K562 (cell line): Measurements from ENCODE around the gene CD4. TPM values are rescaled to one million over a fixed set of nuclear protein-coding genes. Genes with fewer than 3 reads are reported as not detected.
A peak's percentile ranks its signal among the peaks of the same experiment; 100 is the strongest.

Experiments
- ATAC-seq: fragments of 200-7000 bp; cut with Tn5 transposase; 3 replicates; pipeline ENCODE4 v1.9.1; 2020; ENCODE audit warnings: moderate library complexity
- BruUV-seq: library from RNA; stranded (reverse); fragments of 400-500 nt; replicated peaks from 2 replicates; lab custom pipeline; 2021; lab: Mats Ljungman, UMichigan
- CTCF ChIA-PET: fragments of 300-600 bp; formaldehyde crosslinking; extraction: SDS; loops from one replicate; lab custom pipeline; 2021; ENCODE audit warnings: low intra/inter-chr PET ratio; lab: Yijun Ruan, JAX
- POLR2A ChIA-PET: fragments of 300-600, 350-650 bp; sonication (Branson Sonifier 250); formaldehyde crosslinking; extraction: SDS; loops from one replicate; lab custom pipeline; 2021; ENCODE audit warnings: antibody characterized with exemption, inconsistent platforms; lab: Yijun Ruan, JAX
- DNase-seq, 4 experiments: peaks; one replicate each; pipeline versions ENCODE4 v3.0.0 to v3.0.0-alpha.2; 2011 to 2018; ENCODE audit warnings: low spot score in 3 of 4, mixed read lengths in 3 of 4; ENCODE audit errors: extremely low read depth in 1 of 4
- FAIRE-seq: peaks from 2 replicates; lab custom pipeline; 2011; peaks lifted over from hg19 to GRCh38; lab: Jason Lieb, UNC
- H2AFZ ChIP-seq: 2 replicates; pipeline ENCODE4 v1.6.0; 2011; ENCODE audit warnings: low read depth, low read length, control low read depth, inconsistent platforms
- H3K27ac ChIP-seq: fragments of 200-600 bp; 3 replicates; pipeline ENCODE4 v1.8.0; 2011; ENCODE audit warnings: low read depth, mild to moderate bottlenecking, control low read depth, inconsistent platforms, low read length, moderate library complexity, mixed read lengths; ENCODE audit errors: extremely low read depth
- H3K27me3 ChIP-seq, 2 experiments: fragments of 300-600 bp in 1 of 2; 2 replicates in 1 of 2; 3 replicates in 1 of 2; pipeline versions ENCODE4 v1.6.0 to v1.8.0; 2011; ENCODE audit warnings: inconsistent platforms in 2 of 2, low read length in 2 of 2, mild to moderate bottlenecking in 1 of 2, mixed read lengths in 1 of 2, moderate library complexity in 1 of 2; ENCODE audit not compliant: control insufficient read depth in 2 of 2, insufficient read depth in 2 of 2
- H3K36me3 ChIP-seq: fragments of 300-600 bp; 3 replicates; pipeline ENCODE4 v1.8.0; 2011; ENCODE audit warnings: mild to moderate bottlenecking, low read length, inconsistent platforms; ENCODE audit not compliant: control insufficient read depth, insufficient read depth
- H3K4me1 ChIP-seq, 2 experiments: fragments of 200-600 bp in 1 of 2; replicated peaks in 1 of 2; 2 replicates in 1 of 2; 3 replicates in 1 of 2; pipeline versions ENCODE4 v1.5.1 to v1.8.0; 2011; ENCODE audit warnings: inconsistent platforms in 2 of 2, low read length in 2 of 2, mild to moderate bottlenecking in 1 of 2, mixed read lengths in 1 of 2, moderate library complexity in 1 of 2; ENCODE audit not compliant: control insufficient read depth in 2 of 2, insufficient read depth in 2 of 2
- H3K4me2 ChIP-seq: 2 replicates; pipeline ENCODE4 v1.6.1; 2011; ENCODE audit warnings: low read length, control low read depth, inconsistent platforms, mixed read lengths; ENCODE audit not compliant: insufficient read depth
- H3K4me3 ChIP-seq: fragments of 200-600 bp; sonication (generic), shearing (Covaris generic); 2 replicates; pipeline ENCODE4 v1.5.1; 2016; ENCODE audit warnings: control low read depth, inconsistent platforms
- H3K79me2 ChIP-seq: fragments of 200-600 bp; 3 replicates; pipeline ENCODE4 v1.8.0; 2011; ENCODE audit warnings: low read length, inconsistent platforms; ENCODE audit not compliant: control insufficient read depth, insufficient read depth
- H3K9ac ChIP-seq, 2 experiments: 2 replicates each; pipeline versions ENCODE4 v1.6.0 to v1.6.1; 2011; ENCODE audit warnings: low read depth in 2 of 2, low read length in 2 of 2, control low read depth in 1 of 2, inconsistent platforms in 1 of 2, mild to moderate bottlenecking in 1 of 2, mixed read lengths in 1 of 2; ENCODE audit not compliant: insufficient read depth in 1 of 2
- H3K9me1 ChIP-seq: one replicate; pipeline ENCODE4 v1.6.0; 2011; ENCODE audit warnings: inconsistent platforms, mild to moderate bottlenecking, low read length, moderate library complexity; ENCODE audit not compliant: control insufficient read depth, insufficient read depth
- H3K9me3 ChIP-seq: replicated peaks from 2 replicates; pipeline ENCODE4 v1.5.1; 2011; ENCODE audit warnings: low read depth, low read length, inconsistent platforms; ENCODE audit not compliant: control insufficient read depth, insufficient read depth
- H4K20me1 ChIP-seq: replicated peaks from 2 replicates; pipeline ENCODE4 v1.6.1; 2011; ENCODE audit warnings: low read length, inconsistent platforms, mixed read lengths; ENCODE audit not compliant: control insufficient read depth, insufficient read depth
- C11orf30 ChIP-seq: fragments of 450-650 bp; IDR thresholded peaks from 2 replicates; pipeline ENCODE4 v1.6.1; 2016; ENCODE audit warnings: low read depth, mild to moderate bottlenecking
- MAFF ChIP-seq: IDR thresholded peaks from 2 replicates; pipeline ENCODE4 v1.6.1; 2012; ENCODE audit warnings: low read length, improper control_type of control experiment
- MAFG ChIP-seq: fragments of 450-650 bp; conservative IDR thresholded peaks from 2 replicates; pipeline ENCODE4 v1.6.1; 2016; ENCODE audit warnings: missing genetic modification characterization, missing compliant biosample characterization
- MAFK ChIP-seq: IDR thresholded peaks from 2 replicates; pipeline ENCODE4 v1.6.1; 2011; ENCODE audit warnings: low read length, improper control_type of control experiment
- ZBTB1 ChIP-seq: sonication (generic); formaldehyde crosslinking; IDR thresholded peaks from 2 replicates; pipeline ENCODE4 v1.8.1; 2023; ENCODE audit warnings: missing genetic modification reagents, low read depth, mild to moderate bottlenecking, borderline replicate concordance
- ZNF316 ChIP-seq: fragments of 450-650 bp; IDR thresholded peaks from 2 replicates; pipeline ENCODE4 v1.6.1; 2016
- WGBS: fragments of 100-300 bp; shearing (Covaris generic); methylation state at CpG from one replicate; pipeline ENCODE4 v1.1.6; 2016; ENCODE audit warnings: low coverage, mixed read lengths; ENCODE audit not compliant: insufficient coverage; ENCODE audit errors: missing lambda C conversion rate; 5-methylcytosine and 5-hydroxymethylcytosine counted together
- in situ Hi-C: fragments of 300-500 bp; cut with MboI; formaldehyde crosslinking; loops from 4 replicates; pipeline ENCODE4 v1.15.0; 2018; ENCODE audit warnings: inconsistent platforms, mixed read lengths
- intact Hi-C: fragments of 100-400 bp; cut with micrococcal nuclease; formaldehyde crosslinking; loops from 2 replicates; pipeline ENCODE4 v1.14.2; 2022
- polyA plus RNA-seq, 8 experiments: library from polyadenylated mRNA; depleted of rRNA in 4 of 8; stranded (reverse) in 5 of 8; unstranded in 3 of 8; fragments of >200 nt; fragmentation: Nextera tagmentation in 2 of 8; fragmentation: Illumina TruSeq in 1 of 8; extraction: Ambion mirVana in 2 of 8; extraction: Trizol in 1 of 8; gene quantifications; 2 replicates each; pipeline versions ENCODE4 v1.2.1 to v1.2.3, GENCODE V29; 2011 to 2014; ENCODE audit warnings: inconsistent platforms in 1 of 8, missing spikeins in 1 of 8
- total RNA-seq, 7 experiments: library from RNA; depleted of rRNA in 6 of 7; stranded (reverse); fragments of >200 nt in 6 of 7; fragmentation: Illumina TruSeq in 2 of 7; extraction: Trizol in 2 of 7; gene quantifications; 2 replicates each; pipeline versions ENCODE4 v1.2.1 to v1.2.3, GENCODE V29; 2011 to 2021; ENCODE audit warnings: low replicate concordance in 1 of 7
- TF ChIP-seq, protein P1 (sequence below): sonication (generic); formaldehyde crosslinking; IDR thresholded peaks from 2 replicates; pipeline ENCODE4 v1.8.0; 2022; ENCODE audit warnings: mild to moderate bottlenecking, low read depth, missing genetic modification reagents

The CD4 gene
- total and polyA plus RNA-seq, 9 of the 15 experiments (the other 6 are each of a cell fraction or from before 2014, with no cell fraction given): 0.06 to 0.27 (median 0.09) TPM; not detected in 5

DNA sequence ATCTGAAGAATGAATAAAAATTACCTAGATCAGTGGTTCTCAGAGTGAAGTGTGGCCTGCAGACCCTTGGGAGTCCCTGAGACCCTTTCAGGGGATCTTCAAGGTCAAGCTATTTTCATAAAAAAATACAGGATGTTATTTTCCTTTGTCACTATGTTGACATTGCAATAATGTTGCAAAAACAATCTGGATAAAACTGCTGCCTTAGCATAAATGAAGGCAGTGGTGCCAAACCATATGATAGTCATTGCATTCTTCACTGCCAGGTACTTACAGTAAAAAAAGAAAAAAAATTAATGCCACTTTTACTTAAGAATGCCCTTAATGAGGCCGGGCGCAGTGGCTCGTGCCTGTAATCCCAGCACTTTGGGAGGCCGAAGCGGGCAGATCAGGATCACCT, 2.0 kb upstream of the CD4 start:
- H3K36me3 ChIP-seq: no peaks in the 10 kb centered on the region
- no peaks in the 10 kb centered on the region for H3K9me3 ChIP-seq
- POLR2A ChIA-PET: no interaction called here
- H3K27ac ChIP-seq: no peak overlapping the region
- in situ Hi-C loops: no loop called here
- BruUV-seq: no TSS peak
- DNase-seq: no peak
- peak; percentile 80 for TF ChIP-seq ZNF316
- no peak for TF ChIP-seq ZBTB1 (CRISPR knock-in tag)
- TF ChIP-seq MAFK: peak; percentile 51
- TF ChIP-seq MAFG: peak; percentile 35; the same call in 1 of the 2 replicates
- TF ChIP-seq C11orf30: peak; percentile 70
- peak; percentile 55 for TF ChIP-seq MAFF
- TF ChIP-seq, protein P1, sequence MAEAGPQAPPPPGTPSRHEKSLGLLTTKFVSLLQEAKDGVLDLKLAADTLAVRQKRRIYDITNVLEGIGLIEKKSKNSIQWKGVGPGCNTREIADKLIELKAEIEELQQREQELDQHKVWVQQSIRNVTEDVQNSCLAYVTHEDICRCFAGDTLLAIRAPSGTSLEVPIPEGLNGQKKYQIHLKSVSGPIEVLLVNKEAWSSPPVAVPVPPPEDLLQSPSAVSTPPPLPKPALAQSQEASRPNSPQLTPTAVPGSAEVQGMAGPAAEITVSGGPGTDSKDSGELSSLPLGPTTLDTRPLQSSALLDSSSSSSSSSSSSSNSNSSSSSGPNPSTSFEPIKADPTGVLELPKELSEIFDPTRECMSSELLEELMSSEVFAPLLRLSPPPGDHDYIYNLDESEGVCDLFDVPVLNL: no peak
- no peaks in the 10 kb centered on the region for H3K79me2 ChIP-seq
- H3K27me3 ChIP-seq: no peaks in the 10 kb centered on the region
- CTCF ChIA-PET: no interaction called here
- H3K4me2 ChIP-seq: no peak overlapping the region
- H3K4me3 ChIP-seq: no peak overlapping the region
- no peak for FAIRE-seq
- no peaks in the 10 kb centered on the region for H3K9me1 ChIP-seq
- peaks cover 4 to 5% of the 10 kb centered on the region in 2 experiments; a peak in 2 of 5 replicates for H3K4me1 ChIP-seq
- intact Hi-C loops: no loop called here
- no peak for ATAC-seq
- 82% methylated on average over 3 of the region's 5 CpGs for WGBS
- no peak overlapping the region for H2AFZ ChIP-seq
- H3K9ac ChIP-seq: no peak overlapping the region
- H4K20me1 ChIP-seq: no peaks in the 10 kb centered on the region
